ENCODE measurements around the gene ARID1B. TPM values are rescaled to one million over a fixed set of nuclear protein-coding genes. Genes with fewer than 3 reads are reported as not detected.

The ARID1B gene
- total and polyA plus RNA-seq, 2 of the 13 experiments (the other 11 are each of a cell fraction or from before 2014, with no cell fraction given): 20.1 to 32.6 TPM

- no peak for TF ChIP-seq ZNF276 (CRISPR knock-in tag; IDR thresholded peaks at IDR 0.05; ENCODE audit: low read depth)
- TF ChIP-seq ZFP37 (CRISPR knock-in tag; IDR thresholded peaks at IDR 0.05; ENCODE audit: borderline replicate concordance): no peak
- TF ChIP-seq, protein P1, sequence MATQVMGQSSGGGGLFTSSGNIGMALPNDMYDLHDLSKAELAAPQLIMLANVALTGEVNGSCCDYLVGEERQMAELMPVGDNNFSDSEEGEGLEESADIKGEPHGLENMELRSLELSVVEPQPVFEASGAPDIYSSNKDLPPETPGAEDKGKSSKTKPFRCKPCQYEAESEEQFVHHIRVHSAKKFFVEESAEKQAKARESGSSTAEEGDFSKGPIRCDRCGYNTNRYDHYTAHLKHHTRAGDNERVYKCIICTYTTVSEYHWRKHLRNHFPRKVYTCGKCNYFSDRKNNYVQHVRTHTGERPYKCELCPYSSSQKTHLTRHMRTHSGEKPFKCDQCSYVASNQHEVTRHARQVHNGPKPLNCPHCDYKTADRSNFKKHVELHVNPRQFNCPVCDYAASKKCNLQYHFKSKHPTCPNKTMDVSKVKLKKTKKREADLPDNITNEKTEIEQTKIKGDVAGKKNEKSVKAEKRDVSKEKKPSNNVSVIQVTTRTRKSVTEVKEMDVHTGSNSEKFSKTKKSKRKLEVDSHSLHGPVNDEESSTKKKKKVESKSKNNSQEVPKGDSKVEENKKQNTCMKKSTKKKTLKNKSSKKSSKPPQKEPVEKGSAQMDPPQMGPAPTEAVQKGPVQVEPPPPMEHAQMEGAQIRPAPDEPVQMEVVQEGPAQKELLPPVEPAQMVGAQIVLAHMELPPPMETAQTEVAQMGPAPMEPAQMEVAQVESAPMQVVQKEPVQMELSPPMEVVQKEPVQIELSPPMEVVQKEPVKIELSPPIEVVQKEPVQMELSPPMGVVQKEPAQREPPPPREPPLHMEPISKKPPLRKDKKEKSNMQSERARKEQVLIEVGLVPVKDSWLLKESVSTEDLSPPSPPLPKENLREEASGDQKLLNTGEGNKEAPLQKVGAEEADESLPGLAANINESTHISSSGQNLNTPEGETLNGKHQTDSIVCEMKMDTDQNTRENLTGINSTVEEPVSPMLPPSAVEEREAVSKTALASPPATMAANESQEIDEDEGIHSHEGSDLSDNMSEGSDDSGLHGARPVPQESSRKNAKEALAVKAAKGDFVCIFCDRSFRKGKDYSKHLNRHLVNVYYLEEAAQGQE (IDR thresholded peaks at IDR 0.05; ENCODE audit: borderline replicate concordance in 1 of 2, low read depth in 1 of 2, low read length in 2 of 2): no peak
- TF ChIP-seq, protein P2, sequence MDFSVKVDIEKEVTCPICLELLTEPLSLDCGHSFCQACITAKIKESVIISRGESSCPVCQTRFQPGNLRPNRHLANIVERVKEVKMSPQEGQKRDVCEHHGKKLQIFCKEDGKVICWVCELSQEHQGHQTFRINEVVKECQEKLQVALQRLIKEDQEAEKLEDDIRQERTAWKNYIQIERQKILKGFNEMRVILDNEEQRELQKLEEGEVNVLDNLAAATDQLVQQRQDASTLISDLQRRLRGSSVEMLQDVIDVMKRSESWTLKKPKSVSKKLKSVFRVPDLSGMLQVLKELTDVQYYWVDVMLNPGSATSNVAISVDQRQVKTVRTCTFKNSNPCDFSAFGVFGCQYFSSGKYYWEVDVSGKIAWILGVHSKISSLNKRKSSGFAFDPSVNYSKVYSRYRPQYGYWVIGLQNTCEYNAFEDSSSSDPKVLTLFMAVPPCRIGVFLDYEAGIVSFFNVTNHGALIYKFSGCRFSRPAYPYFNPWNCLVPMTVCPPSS (IDR thresholded peaks at IDR 0.05): no peak
- TF ChIP-seq PRDM15 (CRISPR knock-in tag; IDR thresholded peaks at IDR 0.05): no peak
- TF ChIP-seq ZSCAN9 (CRISPR knock-in tag; IDR thresholded peaks at IDR 0.05; ENCODE audit: borderline replicate concordance): no peak
- TF ChIP-seq ZNF614 (CRISPR knock-in tag; IDR thresholded peaks at IDR 0.05; ENCODE audit: borderline replicate concordance): no peak
- no peak for TF ChIP-seq ZNF234 (CRISPR knock-in tag; conservative IDR thresholded peaks at IDR 0.05)
- TF ChIP-seq AKNA (CRISPR knock-in tag; IDR thresholded peaks at IDR 0.05; ENCODE audit: borderline replicate concordance): no peak
- TF ChIP-seq ZNF800 (CRISPR knock-in tag; IDR thresholded peaks at IDR 0.05): no peak
- no peak for TF ChIP-seq ZNF264 (CRISPR knock-in tag; IDR thresholded peaks at IDR 0.05)
These were observed 205.0 kb downstream of the ARID1B start (continued) for GRCh38 chr6:156982168-156982567.
